SK-N-SH (cell line): Measurements from ENCODE around the gene SLC9A5. TPM values are rescaled to one million over a fixed set of nuclear protein-coding genes. Genes with fewer than 3 reads are reported as not detected.

Experiments used
- CTCF ChIA-PET: fragments of 300-600, 350-600 bp; formaldehyde crosslinking; extraction: SDS; loops from one replicate; lab custom pipeline; 2021; lab: Yijun Ruan, JAX
- POLR2A ChIA-PET: fragments of 350-600 bp; sonication (Branson Sonifier 250); formaldehyde crosslinking; extraction: SDS; loops from one replicate; lab custom pipeline; 2020; ENCODE audit warnings: antibody characterized with exemption, inconsistent platforms; lab: Yijun Ruan, JAX
- DNase-seq: peaks from one replicate; pipeline ENCODE4 v3.0.0; 2012
- H2AFZ ChIP-seq: fragments of 200-600 bp; sonication (generic); 2 replicates; pipeline ENCODE4 v1.8.1; 2016; ENCODE audit warnings: antibody characterized with exemption, mild to moderate bottlenecking, low read depth
- H3F3A ChIP-seq: fragments of 200-600 bp; sonication (generic); replicated peaks from 2 replicates; pipeline ENCODE3; 2016; ENCODE audit warnings: antibody characterized with exemption, mild to moderate bottlenecking; ENCODE audit not compliant: insufficient read depth
- H3K27ac ChIP-seq, 2 experiments: fragments of 200-500 bp in 1 of 2; fragments of 200-600 bp in 1 of 2; sonication (Bioruptor generic) in 1 of 2; sonication (generic), shearing (Covaris generic) in 1 of 2; 2 replicates each; pipeline versions ENCODE4 v1.5.1 to v1.6.1; 2014 to 2016; ENCODE audit warnings: low read depth in 2 of 2, inconsistent platforms in 1 of 2, low read length in 1 of 2, mild to moderate bottlenecking in 1 of 2, mixed read lengths in 1 of 2
- H3K27me3 ChIP-seq: fragments of 200-600 bp; sonication (generic), shearing (Covaris generic); 2 replicates; pipeline ENCODE4 v1.6.1; 2016; ENCODE audit warnings: mixed run types; ENCODE audit not compliant: insufficient read depth
- H3K36me3 ChIP-seq, 2 experiments: fragments of 200-500 bp in 1 of 2; fragments of 200-600 bp in 1 of 2; sonication (Bioruptor generic) in 1 of 2; sonication (generic) in 1 of 2; replicated peaks in 1 of 2; 2 replicates each; pipeline versions ENCODE3 to v1.5.1; 2014 to 2016; ENCODE audit warnings: low read length in 1 of 2, mild to moderate bottlenecking in 1 of 2; ENCODE audit not compliant: insufficient read depth in 2 of 2, control insufficient read depth in 1 of 2
- H3K4me1 ChIP-seq, 2 experiments: fragments of 200-500 bp in 1 of 2; fragments of 200-600 bp in 1 of 2; sonication (Bioruptor generic) in 1 of 2; sonication (generic), shearing (Covaris generic) in 1 of 2; 2 replicates each; pipeline versions ENCODE4 v1.5.1 to v1.6.1; 2014 to 2016; ENCODE audit warnings: low read depth in 1 of 2, low read length in 1 of 2, mixed run types in 1 of 2; ENCODE audit not compliant: insufficient read depth in 2 of 2, control insufficient read depth in 1 of 2
- H3K4me2 ChIP-seq: fragments of 200-600 bp; sonication (generic), shearing (Covaris generic); 2 replicates; pipeline ENCODE4 v1.6.1; 2017; ENCODE audit warnings: mixed run types
- H3K4me3 ChIP-seq, 2 experiments: fragments of 200-500 bp in 1 of 2; fragments of 200-600 bp in 1 of 2; sonication (Bioruptor generic) in 1 of 2; sonication (generic), shearing (Covaris generic) in 1 of 2; 2 replicates each; pipeline versions ENCODE4 v1.5.1 to v1.8.1; 2014 to 2016; ENCODE audit warnings: low read depth in 2 of 2, inconsistent platforms in 1 of 2, low read length in 1 of 2, mild to moderate bottlenecking in 1 of 2, mixed read lengths in 1 of 2, moderate library complexity in 1 of 2
- H3K79me2 ChIP-seq: fragments of 200-600 bp; sonication (generic); 2 replicates; pipeline ENCODE4 v1.8.1; 2017; ENCODE audit warnings: mild to moderate bottlenecking; ENCODE audit not compliant: insufficient read depth
- H3K9ac ChIP-seq: fragments of 200-600 bp; sonication (generic); 2 replicates; pipeline ENCODE4 v1.6.1; 2017; ENCODE audit warnings: mixed run types
- H3K9me2 ChIP-seq: fragments of 200-600 bp; sonication (generic); 2 replicates; pipeline ENCODE4 v1.6.1; 2017; ENCODE audit warnings: mixed run types
- H3K9me3 ChIP-seq: fragments of 200-600 bp; sonication (generic); 2 replicates; pipeline ENCODE4 v1.6.1; 2017; ENCODE audit warnings: mixed run types, mild to moderate bottlenecking, moderate library complexity
- H4K20me1 ChIP-seq: fragments of 200-600 bp; sonication (generic); 2 replicates; pipeline ENCODE4 v1.6.1; 2017; ENCODE audit warnings: mild to moderate bottlenecking, mixed run types; ENCODE audit not compliant: insufficient read depth
- CHD2 ChIP-seq: fragments of 150-350 bp; IDR thresholded peaks from 2 replicates; pipeline ENCODE4 v1.6.1; 2018; ENCODE audit warnings: low read length; ENCODE audit not compliant: partially characterized antibody
- CTCF ChIP-seq: fragments of 200-600 bp; sonication (generic); IDR thresholded peaks from 2 replicates; pipeline ENCODE4 v1.6.1; 2017; ENCODE audit warnings: antibody characterized with exemption, mild to moderate bottlenecking, moderate library complexity
- ELF1 ChIP-seq: IDR thresholded peaks from 2 replicates; pipeline ENCODE4 v1.4.0; 2012
- FOXM1 ChIP-seq: IDR thresholded peaks from 2 replicates; pipeline ENCODE4 v1.4.0; 2012; ENCODE audit warnings: low read depth, mild to moderate bottlenecking
- GABPA ChIP-seq: IDR thresholded peaks from 2 replicates; pipeline ENCODE4 v1.4.0; 2012; ENCODE audit warnings: low read depth, mild to moderate bottlenecking
- GATA2 ChIP-seq: sonication (generic); formaldehyde crosslinking; IDR thresholded peaks from 2 replicates; pipeline ENCODE4 v1.5.0; 2020; ENCODE audit warnings: mild to moderate bottlenecking, missing genetic modification reagents
- JUND ChIP-seq: IDR thresholded peaks from 2 replicates; pipeline ENCODE4 v1.4.0; 2012
- MAX ChIP-seq: IDR thresholded peaks from 2 replicates; pipeline ENCODE4 v1.4.0; 2012; ENCODE audit warnings: low read depth
- MEF2A ChIP-seq: IDR thresholded peaks from 2 replicates; pipeline ENCODE4 v1.4.0; 2012; ENCODE audit warnings: low read depth, borderline replicate concordance
- RCOR1 ChIP-seq: fragments of 150-350 bp; IDR thresholded peaks from 2 replicates; pipeline ENCODE4 v1.6.1; 2017; ENCODE audit warnings: antibody characterized with exemption, low read length
- REST ChIP-seq: IDR thresholded peaks from 2 replicates; pipeline ENCODE4 v1.6.1; 2012; ENCODE audit warnings: mild to moderate bottlenecking, low read depth, low read length, moderate library complexity
- RFX5 ChIP-seq: IDR thresholded peaks from 2 replicates; pipeline ENCODE4 v1.6.1; 2012; ENCODE audit warnings: mild to moderate bottlenecking, improper control_type of control experiment, low read length
- SMC3 ChIP-seq: IDR thresholded peaks from 2 replicates; pipeline ENCODE4 v1.6.1; 2012; ENCODE audit warnings: low read depth, low read length, improper control_type of control experiment
- USF2 ChIP-seq: fragments of 150-350 bp; IDR thresholded peaks from 2 replicates; pipeline ENCODE4 v1.6.1; 2017; ENCODE audit warnings: antibody characterized with exemption, low read length, low read depth, borderline replicate concordance
- YY1 ChIP-seq: IDR thresholded peaks from 2 replicates; pipeline ENCODE4 v1.4.0; 2012; ENCODE audit warnings: low read depth, mild to moderate bottlenecking
- WGBS: methylation state at CpG from one replicate; pipeline ENCODE4 v1.1.6; 2017; ENCODE audit warnings: low lambda C conversion rate; 5-methylcytosine and 5-hydroxymethylcytosine counted together
- polyA plus RNA-seq, 3 experiments: library from polyadenylated mRNA; depleted of rRNA; stranded (reverse); fragments of >200 nt; gene quantifications; 2 replicates each; pipeline ENCODE4 v1.2.3, GENCODE V29; 2012

SLC9A5 gene
- polyA plus RNA-seq, 1 of the 3 experiments (the other 2 are of a cell fraction) = 4.1 TPM

GRCh38 chr16:67223992-67224391 lies 24.8 kb upstream of the SLC9A5 start:
- H3K9me3 ChIP-seq = no peaks in the 10 kb centered on the region
- CTCF ChIA-PET = interaction anchor here (0.9 to 1.3 kb wide), 2 partner anchors 16 to 25 kb away, joined by 4 read pairs; partner anchors contain the start of gene ELMO3

More at GRCh38 chr16:67223992-67224391, 24.8 kb upstream of the SLC9A5 start:
- Histone ChIP-seq H3F3A (peaks cover 12% of the 10 kb centered on the region), H3K9ac (no peak overlapping the region), H2AFZ (no peak overlapping the region), H3K4me2 (no peak overlapping the region), H3K36me3 (peaks cover 11 to 22% of the 10 kb centered on the region in 2 experiments), H3K4me1 (peaks cover 0 to 22% of the 10 kb centered on the region in 2 experiments; a peak in 2 of 4 replicates), H4K20me1 (no peaks in the 10 kb centered on the region), H3K4me3 (no peak overlapping the region), H3K27ac (no peak overlapping the region), H3K79me2 (peaks cover 34% of the 10 kb centered on the region), H3K9me2 (no peaks in the 10 kb centered on the region), H3K27me3 (no peaks in the 10 kb centered on the region)
- TF ChIP-seq MEF2A = no peak
- TF ChIP-seq SMC3 = no peak
- no peak for TF ChIP-seq MAX
- TF ChIP-seq JUND = no peak
- TF ChIP-seq ELF1 = no peak
- no peak for TF ChIP-seq FOXM1
- no peak for TF ChIP-seq RFX5
- TF ChIP-seq CTCF = no peak
- no peak for TF ChIP-seq CHD2
- no peak for TF ChIP-seq GATA2 (CRISPR knock-in tag)
- TF ChIP-seq USF2 = no peak
- no peak for TF ChIP-seq YY1
- TF ChIP-seq REST = no peak
- no peak for TF ChIP-seq RCOR1
- TF ChIP-seq GABPA = no peak
- POLR2A ChIA-PET = interaction anchor here (1.0 kb wide), 1 partner anchor 21 kb away, joined by 3 read pairs; no protein-coding TSS in a partner anchor
- 79% methylated on average over 3 of the region's 3 CpGs for WGBS
- no peak for DNase-seq
